GM19328 (cell line): ENCODE measurements around the gene ZFY.
"Not testable (repeated sequence)": the region's sequence is repeated elsewhere in the genome, so short reads cannot be mapped to it uniquely, and the experiment has no call there.

ENCODE experiments used
- ATAC-seq: cut with Tn5 transposase; IDR thresholded peaks from one replicate; pipeline ENCODE4 v1.9.1; 2021; ENCODE audit warnings: mild to moderate bottlenecking, moderate library complexity; ENCODE audit not compliant: unreplicated experiment

ZFY gene

GRCh38 chrY:2972708-2973107, 37.5 kb downstream of the ZFY start:
- ATAC-seq: no peak

- no peak for ATAC-seq
Observed at GRCh38 chrY:2973110-2973751, 38.0 kb downstream of the ZFY start.

GRCh38 chrY:2979283-2979682, 44.1 kb downstream of the ZFY start:
- no peak for ATAC-seq

DNA sequence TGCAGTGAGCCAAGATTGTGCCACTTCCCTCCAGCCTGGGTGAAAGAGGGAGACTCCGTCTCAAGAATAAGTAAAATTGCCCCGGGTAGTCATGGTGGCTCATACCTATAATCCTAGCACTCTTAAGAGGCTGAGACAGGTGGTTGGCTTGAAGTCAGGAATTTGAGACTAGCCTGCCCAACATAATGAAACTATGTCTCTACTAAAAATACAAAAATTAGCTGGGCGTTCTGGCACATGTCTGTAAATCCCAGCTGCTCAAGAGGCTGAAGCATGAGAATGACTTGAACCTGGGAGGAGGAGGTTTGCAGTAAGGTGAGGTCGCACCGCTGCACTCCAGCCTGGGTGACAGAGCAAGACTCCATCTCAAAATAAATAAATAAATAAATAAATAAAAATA, 49.3 kb downstream of the ZFY start:
- ATAC-seq: no peak

- ATAC-seq: not testable (repeated sequence)
Observed at GRCh38 chrY:2987178-2987577, 52.0 kb downstream of the ZFY start.

- not testable (repeated sequence) for ATAC-seq
Observed at GRCh38 chrY:2997369-2997768, 62.2 kb downstream of the ZFY start.

GRCh38 chrY:3002190-3002589, 67.0 kb downstream of the ZFY start:
- ATAC-seq: no peak

DNA sequence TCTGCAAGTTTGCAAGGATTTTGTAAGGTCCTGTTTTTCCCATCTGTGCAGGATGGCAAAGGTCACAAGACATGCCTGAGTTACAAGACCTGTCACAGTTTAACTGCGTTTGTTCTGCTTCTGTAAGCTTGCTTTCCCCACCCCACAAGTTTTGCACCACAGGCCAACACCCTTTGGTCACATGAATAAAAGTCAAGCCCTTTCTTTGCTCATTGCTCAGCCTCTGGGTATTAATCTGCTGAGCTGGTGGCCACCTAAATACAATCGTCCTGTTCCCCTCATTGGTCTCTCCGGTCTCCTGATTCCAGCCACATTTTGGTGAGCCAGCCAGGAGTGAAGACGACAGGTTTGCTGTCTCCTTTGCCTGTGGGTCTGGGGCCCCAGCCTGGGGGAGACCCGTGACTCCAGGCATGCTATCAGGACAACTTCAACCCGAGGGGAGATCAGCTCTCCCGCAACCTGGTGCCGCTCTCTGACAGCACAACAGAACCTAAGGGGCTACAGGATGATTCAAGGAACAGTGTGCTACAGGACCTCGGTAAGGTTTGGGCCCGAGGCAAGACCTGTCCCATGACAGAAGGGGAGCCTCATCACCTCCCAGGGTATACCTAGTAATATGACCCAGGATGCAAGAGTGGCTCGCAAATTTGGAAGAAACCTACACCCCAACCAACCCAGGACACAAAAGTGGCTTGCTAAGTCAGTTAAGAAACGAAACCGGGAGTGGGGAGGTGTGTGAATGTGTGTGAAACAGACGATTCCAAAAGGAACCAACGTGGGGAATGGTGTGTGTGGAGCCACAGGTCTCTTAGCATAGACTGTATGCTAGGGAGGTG, 67.7 kb downstream of the ZFY start:
- no peak for ATAC-seq

GRCh38 chrY:3003516-3003830, 68.3 kb downstream of the ZFY start:
- no peak for ATAC-seq

DNA sequence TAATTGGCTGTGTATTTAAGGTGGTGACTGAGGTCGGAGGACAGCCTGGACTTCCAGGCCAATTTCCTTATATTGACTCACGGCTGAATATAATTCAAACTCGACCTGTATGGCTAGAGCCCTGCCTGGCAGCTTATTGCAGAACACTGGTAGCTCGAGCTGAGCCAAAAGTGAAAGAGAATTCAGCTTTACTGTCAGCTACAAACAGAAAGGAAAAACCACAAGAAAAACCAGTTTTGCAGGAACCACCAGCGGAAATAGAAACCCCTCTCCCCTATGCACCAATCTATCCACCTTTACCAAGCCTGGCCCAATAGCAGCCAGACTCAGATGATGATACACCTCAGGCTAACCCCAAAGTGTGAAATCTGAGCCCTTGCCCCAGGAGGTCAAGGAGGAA, 68.7 kb downstream of the ZFY start:
- ATAC-seq: no peak

DNA sequence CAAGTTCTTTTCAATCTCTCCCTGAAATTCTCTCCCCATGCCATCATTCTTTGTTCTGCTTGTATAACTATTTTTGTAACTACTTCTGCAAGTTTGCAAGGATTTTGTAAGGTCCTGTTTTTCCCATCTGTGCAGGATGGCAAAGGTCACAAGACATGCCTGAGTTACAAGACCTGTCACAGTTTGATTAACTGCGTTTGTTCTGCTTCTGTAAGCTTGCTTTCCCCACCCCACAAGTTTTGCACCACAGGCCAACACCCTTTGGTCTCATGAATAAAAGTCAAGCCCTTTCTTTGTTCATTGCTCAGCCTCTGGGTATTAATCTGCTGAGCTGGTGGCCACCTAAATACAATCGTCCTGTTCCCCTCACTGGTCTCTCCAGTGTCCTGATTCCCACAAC, 70.8 kb downstream of the ZFY start:
- ATAC-seq: not testable (repeated sequence)

DNA sequence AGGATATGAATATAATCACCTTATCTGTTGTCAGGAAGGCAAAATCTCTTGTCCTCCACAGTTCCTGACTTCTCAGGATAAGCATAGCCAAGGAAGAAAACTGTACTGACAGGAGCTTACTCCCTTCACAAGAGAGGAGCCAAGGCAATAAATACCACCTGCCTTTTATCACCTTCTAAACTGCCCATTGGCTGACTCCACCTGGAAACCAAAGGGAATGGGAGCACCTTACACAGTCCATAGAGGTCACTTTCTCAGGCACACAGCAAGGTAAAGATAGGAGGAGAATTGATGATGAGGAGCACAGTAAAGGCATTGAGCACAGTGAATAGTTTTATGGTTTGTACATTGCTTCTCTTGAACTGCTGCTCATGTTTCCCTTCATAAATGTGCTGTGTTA, 72.8 kb downstream of the ZFY start:
- no peak for ATAC-seq

GRCh38 chrY:3012226-3012625, 77.0 kb downstream of the ZFY start:
- ATAC-seq: no peak

- no peak for ATAC-seq
Observed at GRCh38 chrY:3016594-3016993, 81.4 kb downstream of the ZFY start.

GRCh38 chrY:3018546-3018945, 83.4 kb downstream of the ZFY start:
- no peak for ATAC-seq

- ATAC-seq: no peak
Observed at GRCh38 chrY:3019584-3019983, 84.4 kb downstream of the ZFY start.

GRCh38 chrY:3021176-3021575, 86.0 kb downstream of the ZFY start:
- ATAC-seq: no peak

DNA sequence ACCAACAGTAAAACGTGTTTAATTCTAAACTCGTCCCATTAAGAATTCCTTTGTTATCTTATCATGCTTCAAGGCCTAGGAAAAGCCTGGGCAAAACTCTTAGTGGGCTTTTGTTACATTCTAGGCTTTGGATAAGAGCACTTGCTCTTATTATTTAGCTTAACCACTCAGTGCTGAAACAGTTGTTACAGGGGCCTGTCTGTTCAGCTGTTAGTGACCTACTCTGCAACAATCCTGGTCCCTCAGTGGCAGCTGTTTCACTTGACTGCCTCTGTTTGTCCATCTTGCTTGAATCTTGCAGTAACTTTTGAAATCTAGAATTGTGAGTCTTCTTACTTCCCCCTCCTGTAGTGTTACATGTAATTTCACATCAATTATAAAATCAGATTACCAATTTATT, 88.4 kb downstream of the ZFY start:
- no peak for ATAC-seq

DNA sequence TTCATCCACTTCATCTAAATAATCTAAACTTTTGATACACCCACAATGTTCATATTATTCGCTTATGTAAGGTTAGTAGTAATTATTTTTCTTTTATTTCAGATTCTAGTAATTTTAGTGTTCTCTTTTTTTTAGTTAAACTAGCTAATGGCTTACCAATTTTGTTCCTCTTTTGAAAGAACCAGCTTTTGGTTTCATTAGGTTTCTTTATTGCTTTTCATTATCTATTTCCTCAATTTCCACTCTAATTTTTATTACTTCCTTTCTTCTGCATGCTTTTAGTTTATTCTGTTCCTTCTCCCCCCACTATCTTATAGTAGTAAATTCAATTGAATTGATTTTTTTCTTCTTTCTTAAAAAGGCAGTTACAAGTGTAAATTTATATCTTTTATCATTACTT, 90.2 kb downstream of the ZFY start:
- no peak for ATAC-seq
